HCEC 1CT (cell line): ENCODE results near the gene FGF14.

ENCODE experiments used
- DNase-seq: peaks from one replicate; pipeline ENCODE4 v3.0.0-alpha.2; 2017

The FGF14 gene

DNA sequence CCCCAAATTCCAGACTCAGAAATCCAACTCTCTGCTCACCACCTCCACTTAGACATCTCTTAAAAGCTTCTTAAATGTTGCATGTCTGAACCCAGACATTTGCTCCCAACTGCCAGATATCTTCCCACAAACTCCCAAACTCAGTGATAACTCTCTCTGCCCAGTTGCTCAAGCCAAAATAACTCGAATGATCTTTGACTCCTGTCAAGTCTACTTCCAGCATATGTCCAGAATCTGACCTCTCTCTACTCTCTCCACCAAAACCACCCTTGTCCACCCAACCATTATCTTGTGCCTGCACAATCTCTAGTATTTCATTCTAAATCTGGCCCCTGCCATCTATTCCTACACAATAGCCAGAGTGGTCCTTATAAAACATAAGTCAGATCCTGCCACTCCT, 99.3 kb downstream of the FGF14 start:
- no peak for DNase-seq

DNA sequence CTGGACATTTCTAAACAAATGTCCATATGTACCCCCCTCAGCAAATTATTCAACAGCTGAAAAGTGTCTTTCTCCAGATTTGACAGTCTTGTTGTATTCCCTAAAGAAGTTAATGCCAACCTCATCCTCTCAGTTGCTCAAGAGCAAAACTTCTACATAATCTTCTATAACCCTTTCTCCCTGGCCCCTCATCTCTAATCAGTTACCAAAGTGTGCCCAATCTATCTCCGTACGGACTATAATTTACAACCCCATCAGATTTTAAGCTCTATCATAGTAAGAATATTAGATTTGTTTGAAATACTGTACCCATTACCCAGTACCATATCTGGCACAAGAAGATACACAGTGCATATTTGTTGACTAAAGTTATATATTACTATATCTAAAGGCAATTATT, 101.5 kb downstream of the FGF14 start:
- DNase-seq: no peak

DNA sequence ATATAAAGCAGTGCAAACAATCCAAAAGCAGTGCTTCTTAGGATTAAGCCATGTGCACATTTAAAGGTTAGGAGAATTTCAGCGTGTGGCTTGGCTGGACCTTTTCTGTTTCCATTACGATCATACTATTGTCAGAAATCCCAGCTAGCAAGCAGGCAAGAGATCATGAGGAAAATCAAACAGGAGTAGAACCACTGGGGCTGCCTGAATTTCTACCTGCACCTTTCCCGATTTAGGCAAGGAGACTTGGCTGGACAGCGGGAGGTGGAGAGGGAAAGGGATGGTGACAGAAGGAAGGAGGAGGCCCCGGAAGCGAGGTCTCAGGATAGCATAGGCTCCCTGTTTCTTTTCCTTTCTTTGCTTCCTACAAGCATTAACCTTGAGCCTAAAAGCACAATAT, 102.5 kb downstream of the FGF14 start:
- no peak for DNase-seq

DNA sequence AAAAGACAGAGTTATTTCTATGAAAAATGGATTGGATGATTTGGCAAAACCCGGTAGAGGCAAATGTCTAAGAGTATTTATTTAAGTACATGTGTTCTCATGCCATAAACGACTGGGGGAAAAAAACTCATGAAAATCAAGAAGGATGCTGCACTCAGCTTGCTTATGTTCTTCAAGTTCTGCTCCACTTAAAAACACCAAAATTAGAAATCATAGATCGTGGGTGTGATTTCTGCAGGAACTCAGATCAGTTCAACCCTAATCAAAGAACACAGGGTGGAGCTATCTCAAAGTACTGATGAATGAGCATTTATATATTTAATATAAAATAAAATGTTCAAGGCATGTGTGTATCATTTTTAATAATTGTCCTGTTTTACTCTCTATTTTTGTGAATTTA, 103.8 kb downstream of the FGF14 start:
- no peak for DNase-seq

DNA sequence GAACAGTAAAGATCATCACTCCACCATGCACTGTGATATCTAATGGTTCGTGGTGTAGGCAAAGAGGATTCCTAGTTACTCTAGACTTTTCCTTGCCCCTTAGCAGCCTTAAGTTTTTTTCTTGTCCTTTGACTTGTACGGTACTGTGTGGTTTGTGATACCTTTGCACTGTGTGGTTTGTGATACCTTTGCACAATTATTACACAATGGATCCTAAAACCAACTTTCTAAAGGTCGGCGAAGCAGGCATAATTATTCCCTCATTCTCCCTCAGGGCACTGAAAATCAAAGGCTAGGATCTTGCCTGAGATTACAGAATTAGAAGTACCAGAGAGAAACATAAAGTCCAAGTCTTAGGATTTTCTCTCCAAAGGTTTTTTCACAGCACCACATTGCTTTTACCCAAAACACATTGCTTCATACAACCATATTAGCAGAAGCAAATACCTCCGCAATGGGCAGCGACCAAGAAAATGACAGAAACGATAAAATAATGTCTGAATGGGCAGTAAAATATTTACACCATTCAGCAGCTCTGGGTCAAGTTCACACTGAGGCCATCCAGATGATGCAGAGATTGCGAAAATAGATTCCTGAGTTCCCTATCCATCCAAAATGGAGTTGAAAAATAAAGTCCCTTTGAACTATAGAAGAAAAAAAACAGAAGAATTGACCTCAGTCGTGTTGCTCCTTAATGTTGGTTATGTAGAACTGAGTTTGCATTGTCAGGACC, 106.4 kb downstream of the FGF14 start:
- DNase-seq: peak; percentile 89

DNA sequence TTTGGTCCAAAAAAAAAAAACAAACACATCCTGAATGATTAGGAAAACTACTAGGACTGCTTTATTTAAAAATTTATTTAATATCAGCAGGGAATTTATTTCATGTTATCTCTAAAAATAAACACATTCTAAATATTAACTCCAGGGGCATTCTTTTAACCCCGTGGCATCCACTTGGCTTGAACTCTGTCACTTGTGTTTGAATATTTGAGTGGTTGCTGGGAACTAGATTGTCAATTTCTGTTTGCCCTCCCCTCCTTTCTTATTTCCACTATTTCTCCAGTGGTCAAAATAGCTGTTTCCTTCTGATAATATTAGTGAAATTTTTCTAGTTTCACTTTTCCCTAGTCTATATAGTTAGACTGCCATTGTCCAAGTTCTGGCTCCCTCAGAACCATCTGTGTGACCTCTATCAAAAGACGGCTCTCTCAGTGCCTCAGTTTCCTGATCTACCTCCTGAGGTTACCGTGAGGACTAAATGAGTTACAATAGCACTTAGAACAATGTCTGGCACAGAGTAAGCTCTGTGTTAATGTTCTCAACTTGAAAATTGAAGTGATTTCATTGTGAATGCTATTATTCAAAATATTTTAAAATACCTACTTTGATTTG, 107.3 kb downstream of the FGF14 start:
- no peak for DNase-seq

DNA sequence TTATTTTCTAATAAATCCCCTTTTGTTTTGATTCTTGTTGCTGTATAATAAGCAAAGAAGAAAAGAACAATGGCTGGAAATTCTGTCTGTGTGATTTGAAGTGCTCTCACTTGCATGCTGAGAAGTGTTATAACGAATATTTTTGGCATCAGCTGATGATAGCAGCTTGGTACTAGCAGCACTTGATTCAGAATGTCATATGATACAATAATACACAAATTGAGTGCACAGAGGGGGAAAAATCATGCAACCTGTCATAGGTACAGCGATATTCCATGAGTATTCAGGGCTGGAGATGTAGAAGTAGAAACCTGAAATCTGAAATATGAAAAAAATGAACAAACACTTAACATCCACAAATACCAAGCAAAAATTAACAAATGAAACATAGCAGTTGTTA, 108.1 kb downstream of the FGF14 start:
- no peak for DNase-seq

DNA sequence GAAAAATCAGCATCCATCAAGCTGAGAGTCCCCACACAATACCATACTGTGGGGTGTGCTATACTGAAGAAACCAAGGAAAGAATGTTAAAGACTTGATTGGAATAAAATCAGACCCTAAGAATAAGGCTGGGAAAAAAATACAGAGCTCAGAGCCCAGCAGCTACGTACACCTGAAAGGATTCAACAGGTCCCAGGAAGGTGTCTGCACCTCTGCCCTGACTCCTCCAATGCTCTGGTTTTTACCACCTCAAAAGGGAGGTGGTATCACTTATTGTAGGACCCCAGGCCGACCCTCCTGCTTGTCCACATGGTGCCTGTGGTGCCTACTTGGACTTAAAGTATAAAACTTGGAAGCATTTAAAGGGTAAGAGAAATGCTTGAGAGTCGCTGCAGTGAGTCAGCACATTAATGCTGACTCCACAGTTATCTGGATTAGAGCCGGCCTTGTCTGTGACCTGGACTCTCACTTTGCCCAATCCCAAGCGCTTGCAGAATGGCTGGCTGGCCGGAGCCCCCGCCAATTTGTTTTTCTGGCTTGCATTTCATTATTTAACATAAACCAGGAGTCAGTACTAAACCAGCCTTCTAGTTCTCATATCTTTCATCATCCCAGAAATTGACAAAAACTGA, 110.1 kb downstream of the FGF14 start:
- DNase-seq: no peak

DNA sequence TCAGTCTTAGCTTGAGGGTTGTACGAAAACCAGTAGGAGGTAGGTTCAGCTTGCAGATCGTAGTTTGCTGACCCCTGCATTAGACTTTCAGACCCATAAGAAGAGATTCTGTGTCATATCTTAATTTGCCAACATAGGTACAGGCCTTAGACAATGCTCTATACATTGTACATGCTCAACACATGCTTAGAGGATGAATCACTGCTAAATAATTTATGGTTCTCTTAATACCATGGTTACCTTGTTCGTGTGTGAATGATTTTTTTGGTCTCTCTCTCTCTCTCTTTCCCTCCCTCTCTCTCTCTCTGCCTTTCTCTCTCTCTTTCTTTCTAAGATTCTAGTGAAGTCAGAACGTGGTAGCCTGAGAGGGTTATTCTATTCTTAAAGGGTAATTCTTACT, 112.2 kb downstream of the FGF14 start:
- DNase-seq: peak; percentile 15

DNA sequence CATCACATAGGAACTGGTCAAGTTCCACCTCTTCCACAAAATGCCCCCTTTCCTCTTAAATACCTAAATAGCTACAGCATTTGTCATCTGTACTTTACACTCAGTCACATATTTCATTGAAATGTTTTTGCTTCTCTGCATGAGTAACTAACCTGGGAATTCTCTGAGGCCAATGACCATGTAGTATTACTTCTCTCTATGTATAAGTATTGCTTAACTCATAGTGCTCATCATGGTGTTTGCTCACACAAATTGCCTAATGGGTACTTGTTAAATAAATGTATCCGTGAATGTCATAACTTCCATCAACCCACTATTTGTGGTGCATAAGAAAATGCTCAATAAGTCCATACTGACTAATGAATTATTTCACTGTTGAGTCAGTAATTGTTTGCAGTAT, 115.5 kb downstream of the FGF14 start:
- peak; percentile 99 for DNase-seq

DNA sequence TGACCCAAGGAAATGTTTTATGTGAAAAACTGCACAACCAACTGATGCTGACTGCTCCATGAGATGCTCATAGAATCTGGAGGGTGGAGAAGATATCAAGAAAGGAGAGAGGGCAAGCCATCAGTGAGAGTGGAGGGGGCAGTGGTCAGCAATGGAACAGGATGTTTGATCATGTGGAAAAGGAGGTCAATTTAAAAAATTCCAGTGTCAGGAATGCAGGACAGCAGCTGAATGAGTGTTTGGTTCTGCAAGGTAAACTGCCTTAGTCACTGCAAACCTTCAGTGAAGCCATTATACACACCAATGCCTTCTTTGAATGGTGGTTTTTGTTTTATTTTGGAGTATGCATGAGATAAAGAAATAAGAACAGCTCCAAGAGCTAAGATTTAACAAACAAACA, 121.5 kb downstream of the FGF14 start:
- no peak for DNase-seq

DNA sequence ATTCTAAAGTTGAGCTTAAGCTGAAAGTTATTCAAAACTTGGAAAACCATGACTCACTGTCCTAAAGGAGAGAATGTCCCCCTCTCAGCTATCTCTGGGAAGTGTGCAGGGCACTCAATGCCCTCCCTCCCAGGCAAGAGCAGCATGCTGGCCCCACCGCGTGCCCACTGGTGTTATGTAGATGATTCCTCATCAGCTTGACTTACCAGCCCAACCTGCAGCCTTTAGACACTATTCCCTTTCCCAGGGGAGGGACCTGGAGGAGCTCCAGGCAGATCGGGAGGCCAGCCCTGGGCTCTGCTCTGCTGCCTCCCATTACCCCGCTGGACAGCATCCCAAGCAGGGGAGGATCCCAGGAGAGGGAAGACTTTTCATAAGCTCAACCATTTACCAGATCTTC, 124.6 kb downstream of the FGF14 start:
- DNase-seq: no peak

DNA sequence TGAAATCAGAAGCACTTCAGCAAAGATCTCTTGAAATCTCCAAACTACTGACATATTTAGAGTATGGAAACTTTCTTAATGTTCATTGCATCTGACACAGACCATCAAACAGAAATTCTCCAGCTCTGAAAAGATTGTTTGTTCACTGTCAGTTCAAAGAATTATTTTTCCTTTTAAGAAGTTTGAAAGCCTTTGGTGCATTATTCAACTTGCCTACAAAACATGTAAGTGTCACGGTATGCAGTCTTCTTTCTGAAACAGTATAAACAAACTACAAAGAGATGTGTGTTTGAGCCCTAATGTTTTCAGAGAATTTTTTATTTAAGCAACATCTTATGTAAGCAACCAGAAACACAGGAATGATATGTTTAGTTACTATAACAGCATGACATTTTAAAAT, 125.4 kb downstream of the FGF14 start:
- DNase-seq: no peak

DNA sequence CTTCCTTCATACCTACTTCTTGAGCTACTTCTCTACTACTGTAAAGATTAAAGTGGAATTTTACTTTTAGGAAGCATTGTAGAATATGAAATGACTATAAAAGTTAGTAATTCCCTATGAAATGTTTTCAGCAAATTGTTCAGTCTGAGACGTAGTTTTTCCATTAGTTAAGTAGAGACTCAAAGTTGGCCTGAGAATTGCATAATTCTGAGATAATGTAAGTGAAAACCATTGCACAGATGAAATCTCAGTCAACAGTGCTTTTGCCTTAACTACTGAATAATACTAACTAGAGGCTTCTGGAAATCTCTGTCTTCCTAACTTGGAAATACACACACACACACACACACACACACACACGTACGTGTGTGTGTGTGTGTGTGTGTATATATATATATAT, 125.9 kb downstream of the FGF14 start:
- no peak for DNase-seq

DNA sequence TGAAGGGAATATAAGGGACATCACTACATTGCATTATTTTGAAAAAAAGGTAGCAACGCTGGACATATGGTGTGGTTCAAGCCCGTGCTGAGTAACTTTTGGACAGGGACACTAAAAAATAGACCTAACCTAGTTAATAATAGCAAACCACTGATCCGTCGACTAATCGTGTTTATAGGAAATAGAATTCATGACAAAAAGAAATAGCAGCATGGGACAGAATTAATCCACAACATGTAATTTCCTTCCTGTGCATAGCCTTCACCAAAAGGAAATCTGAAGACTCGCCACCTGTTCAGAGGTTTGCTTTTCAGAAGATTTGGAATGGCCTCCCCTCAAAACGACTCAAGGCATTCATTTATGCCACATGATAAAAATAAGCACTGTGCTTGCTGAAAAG, 128.7 kb downstream of the FGF14 start:
- no peak for DNase-seq

DNA sequence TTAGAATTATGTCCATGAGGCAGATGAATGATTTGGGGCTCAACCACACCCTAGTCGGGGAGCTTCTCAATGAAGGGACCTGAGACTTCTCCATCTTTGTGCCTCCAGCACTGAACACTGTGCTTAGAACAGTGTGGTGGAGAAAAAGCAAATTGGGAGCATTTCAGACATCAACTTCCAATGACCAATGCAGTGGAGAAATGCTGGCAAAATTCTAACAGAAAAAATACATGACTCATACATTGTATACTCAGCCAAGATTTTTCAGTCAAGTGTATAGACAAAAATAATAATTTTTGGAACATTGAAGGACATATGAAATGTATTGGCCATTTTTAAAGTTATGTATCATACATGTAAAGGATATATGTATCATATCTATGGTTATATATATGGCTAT, 134.7 kb downstream of the FGF14 start:
- peak; percentile 24 for DNase-seq

DNA sequence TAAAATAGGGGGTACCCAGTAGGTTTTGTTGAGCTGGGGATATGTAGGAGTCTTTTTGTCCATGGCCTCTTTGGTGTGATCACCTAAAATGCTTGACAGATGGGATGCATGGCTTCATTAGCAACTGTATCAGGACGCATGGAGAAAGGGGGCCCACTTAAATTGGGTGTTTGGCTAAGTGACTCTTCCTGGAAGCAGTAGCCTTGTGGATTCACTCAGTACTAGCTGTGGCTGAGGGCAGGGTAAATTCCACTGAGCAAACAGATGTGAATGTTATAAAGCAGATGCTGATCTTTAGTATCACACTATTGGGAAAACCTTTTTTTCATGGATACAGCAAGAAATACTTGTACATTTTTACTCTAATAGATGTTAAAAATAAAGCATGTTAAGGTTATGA, 140.0 kb downstream of the FGF14 start:
- DNase-seq: no peak

DNA sequence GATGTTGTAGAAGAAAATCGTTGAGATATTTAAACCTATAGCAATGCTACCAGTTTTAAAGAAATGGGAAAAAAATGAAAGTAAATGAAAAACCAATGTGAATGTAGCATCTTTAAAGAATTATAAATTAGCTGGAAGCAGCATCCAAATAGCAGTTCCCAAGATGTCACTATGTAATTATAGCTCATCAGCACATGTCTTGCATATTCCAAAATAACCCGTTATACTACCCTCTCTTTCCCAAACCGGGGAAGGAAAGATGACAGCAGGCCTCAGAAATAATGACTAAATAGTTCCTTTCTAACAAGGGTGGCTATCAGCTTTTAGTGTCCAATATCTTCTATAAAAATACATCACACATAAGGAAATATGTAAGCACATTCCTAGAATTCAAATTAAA, 140.5 kb downstream of the FGF14 start:
- DNase-seq: no peak

DNA sequence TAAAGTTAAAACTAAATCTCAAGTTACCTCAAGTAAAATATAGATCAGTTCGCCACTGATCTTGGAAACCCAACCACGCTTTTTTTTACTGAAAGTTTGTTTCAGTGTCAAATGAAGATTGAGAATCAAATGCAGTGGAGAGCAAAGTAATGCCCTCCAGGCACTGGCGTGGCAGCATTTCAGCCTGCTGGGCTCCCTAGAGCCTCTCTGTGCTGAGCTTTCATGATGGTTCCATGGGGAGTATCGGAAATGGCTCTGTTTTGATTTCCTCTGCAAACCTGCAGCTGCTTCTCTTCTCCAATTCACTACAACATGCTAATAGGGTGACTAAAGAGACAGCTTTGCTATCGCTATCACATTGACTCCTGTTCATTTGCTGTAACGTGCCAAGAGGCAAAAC, 141.6 kb downstream of the FGF14 start:
- DNase-seq: no peak

DNA sequence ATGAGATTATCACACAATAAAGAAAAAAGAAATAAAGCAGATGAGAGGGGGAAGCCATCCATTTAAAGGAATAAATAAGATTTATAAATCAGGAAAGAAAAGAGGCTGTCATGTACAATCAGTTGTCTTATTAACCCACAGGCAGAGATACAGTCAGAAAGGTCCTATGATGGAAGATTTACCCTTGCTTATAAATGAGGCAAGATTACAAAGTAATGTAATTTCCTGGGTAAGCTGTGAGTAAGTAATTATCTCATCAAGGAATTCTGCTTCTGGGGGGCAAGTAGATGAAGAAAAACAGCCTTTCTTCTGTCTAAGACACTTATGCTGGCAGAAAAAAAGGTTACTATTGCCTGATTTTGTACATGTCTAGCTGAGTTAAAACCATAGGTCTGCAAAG, 146.4 kb downstream of the FGF14 start:
- no peak for DNase-seq

DNA sequence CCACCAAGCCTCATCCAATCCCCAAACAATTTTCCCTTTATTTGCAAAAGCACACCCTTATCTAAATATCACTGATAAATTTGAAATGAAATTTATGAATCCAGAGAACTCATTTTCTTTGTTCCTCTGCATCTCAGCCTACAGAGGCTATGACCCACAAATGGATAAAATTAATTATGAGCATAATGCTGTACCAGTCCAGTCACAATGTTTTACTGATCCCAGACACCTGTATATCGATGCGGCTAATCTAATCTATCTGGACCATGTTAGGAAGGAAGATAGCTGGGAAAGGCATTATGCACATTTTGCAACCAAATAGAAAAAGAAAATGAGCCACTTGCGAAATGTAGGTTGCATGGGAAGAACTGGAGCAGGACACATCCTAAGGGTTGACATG, 150.0 kb downstream of the FGF14 start:
- no peak for DNase-seq

DNA sequence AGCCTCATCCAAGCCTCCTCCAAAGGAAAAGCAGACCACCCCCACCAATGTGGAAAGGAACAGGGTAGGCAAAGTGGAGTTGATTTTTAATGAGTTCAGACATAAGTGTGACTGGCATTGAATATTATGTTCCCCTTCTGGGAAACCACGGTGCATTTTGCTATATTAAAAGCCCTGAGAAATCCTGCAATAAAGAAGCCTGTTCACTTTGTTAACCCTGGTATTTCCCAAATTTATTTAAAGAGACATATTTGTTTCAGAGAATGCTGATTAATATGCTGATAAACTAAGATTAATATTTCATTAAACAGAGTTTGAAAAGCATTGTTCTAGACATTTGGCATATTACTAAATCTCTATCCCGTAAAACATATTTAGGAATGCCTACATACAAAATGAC, 151.4 kb downstream of the FGF14 start:
- no peak for DNase-seq

DNA sequence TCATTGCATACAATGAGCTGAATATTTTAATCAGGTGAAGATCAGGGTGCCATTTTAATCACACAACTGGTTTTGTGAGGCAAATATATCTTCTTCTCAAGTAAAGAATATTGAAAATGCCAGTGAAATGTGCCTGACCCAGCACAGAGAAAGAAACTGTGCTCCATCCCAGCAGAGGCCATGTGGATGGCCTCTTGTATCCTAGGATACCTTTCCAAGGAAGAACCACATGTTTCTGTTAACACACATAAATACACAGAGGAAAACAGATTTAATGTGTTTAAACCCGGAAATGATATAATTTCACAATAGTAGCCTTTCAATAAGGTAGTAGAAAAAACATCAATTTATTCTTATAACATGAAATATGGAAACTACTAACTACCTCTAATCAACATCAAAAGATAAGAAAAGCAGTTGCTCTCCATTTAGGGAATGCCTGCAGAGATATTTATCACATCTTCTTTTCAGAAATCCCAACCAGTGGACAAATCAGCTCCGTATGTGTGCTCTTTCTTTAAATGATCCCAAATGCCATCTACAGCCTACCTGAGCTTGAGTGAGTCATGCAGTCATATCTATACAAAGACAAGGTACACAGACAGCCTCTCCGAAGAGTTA, 157.1 kb downstream of the FGF14 start:
- DNase-seq: no peak

DNA sequence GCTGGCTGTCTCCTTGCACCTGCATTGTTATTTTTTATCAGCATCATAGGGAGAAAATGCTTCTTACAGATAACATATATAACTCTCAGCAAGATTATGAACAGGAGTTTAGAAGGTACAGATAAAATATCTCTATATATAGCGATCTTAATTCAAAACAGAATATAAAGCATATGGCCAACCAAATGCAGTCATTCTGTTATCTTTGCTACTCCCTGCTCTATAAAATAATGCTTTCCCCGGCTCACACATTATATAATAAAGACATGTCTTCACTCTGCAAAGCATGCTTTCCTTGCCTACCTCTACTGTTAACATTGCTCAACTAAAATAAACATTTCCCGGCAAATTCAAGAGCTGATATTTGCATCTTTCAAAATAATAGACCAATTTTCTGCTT, 161.7 kb downstream of the FGF14 start:
- DNase-seq: no peak
